GM20000 (cell line): ENCODE data around the gene NDUFB4.

ENCODE experiments used
- DNase-seq: peaks from one replicate; pipeline ENCODE4 v3.0.0; 2012; ENCODE audit warnings: low spot score
- TF ChIP-seq, protein P1 (sequence below): IDR thresholded peaks from 2 replicates; pipeline ENCODE4 v1.5.1; 2012; ENCODE audit warnings: mild to moderate bottlenecking, control low read depth; ENCODE audit errors: extremely low read depth, missing control alignments

The NDUFB4 gene

DNA sequence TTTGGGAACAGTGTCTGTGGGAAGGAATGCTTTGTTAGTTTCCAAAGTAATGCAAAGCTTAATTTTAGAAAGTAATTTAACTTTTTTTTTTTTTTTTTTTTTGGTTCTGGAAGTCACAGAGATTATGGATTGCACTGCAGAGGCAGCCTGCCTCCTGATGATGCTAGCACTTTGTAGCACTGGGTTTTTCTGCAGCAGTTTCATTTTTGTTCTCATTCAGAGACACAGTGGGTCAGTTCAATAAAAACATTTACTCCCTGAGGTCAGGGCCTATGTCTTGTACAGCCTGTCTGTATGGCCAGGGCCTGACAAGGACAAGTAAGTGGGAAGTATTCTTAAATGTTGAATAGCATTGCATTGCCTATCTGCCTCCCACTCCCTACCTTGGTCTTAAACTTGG, 39.0 kb upstream of the NDUFB4 start:
- TF ChIP-seq, protein P1, sequence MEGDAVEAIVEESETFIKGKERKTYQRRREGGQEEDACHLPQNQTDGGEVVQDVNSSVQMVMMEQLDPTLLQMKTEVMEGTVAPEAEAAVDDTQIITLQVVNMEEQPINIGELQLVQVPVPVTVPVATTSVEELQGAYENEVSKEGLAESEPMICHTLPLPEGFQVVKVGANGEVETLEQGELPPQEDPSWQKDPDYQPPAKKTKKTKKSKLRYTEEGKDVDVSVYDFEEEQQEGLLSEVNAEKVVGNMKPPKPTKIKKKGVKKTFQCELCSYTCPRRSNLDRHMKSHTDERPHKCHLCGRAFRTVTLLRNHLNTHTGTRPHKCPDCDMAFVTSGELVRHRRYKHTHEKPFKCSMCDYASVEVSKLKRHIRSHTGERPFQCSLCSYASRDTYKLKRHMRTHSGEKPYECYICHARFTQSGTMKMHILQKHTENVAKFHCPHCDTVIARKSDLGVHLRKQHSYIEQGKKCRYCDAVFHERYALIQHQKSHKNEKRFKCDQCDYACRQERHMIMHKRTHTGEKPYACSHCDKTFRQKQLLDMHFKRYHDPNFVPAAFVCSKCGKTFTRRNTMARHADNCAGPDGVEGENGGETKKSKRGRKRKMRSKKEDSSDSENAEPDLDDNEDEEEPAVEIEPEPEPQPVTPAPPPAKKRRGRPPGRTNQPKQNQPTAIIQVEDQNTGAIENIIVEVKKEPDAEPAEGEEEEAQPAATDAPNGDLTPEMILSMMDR: no peak
- DNase-seq: no peak

DNA sequence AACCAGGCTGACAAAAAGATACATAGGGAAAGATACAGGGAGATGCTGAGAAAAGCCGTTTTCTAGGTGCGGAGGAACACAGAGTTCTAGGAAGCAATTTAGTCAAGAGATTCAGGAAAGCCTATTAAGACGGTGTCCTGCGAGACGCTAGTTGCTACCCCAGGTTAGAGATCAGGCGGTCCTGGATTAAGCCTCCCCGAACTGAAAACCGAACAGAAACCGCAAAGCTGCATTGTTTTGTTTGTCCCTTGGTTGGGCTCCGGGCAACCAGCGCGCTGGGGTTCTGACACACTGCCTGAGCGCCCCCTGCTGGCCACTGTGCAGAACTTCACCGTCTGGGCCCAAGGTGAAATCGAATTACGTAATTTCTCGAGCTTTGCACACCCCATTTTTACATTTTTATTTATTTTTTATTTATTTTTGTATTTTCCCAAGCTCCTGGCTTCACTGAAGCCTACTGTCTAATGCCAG, 37.3 kb upstream of the NDUFB4 start:
- peak; percentile 74 for DNase-seq
- TF ChIP-seq, protein P1: peak; percentile 87

DNA sequence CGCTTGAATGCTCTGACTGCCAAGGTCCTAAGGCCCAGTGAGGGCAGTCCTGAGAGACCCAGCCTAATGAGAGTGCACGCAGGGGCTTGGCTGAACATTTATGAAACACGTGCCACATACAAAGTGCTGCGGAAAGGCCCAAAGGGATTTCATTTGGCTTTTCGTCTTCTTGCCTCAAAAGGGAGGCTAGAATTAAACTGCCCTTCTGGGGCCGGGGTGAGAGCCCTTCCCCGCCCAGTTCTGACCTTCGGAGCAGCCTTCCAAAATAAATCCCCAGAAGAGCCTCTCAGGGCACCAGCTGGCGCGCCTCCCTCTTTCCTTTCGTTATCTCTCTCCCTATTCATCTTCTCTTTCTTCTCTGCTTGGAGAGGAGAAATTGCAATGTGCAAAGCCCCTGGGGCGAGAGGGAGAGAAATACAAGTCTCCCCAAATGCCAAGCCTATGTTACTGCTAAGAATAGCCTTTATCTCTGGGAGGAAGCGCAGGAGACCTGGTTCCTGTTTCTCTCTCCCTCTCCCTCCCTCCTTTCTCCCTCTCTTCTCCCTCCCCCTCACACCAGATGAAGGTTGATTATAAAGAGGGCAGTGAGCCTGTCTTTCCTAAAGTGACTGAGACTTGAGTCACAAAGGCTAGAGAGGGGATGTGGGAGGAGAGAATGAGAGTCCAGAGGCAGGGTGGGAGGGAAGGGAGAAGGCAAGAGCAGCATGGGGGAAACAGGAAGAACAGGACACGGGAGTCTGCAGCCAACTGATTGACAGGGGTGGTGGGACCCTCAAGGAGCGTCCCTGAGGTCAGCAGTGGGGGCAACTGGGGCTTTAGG, 36.7 kb upstream of the NDUFB4 start:
- no peak for DNase-seq
- TF ChIP-seq, protein P1: no peak

DNA sequence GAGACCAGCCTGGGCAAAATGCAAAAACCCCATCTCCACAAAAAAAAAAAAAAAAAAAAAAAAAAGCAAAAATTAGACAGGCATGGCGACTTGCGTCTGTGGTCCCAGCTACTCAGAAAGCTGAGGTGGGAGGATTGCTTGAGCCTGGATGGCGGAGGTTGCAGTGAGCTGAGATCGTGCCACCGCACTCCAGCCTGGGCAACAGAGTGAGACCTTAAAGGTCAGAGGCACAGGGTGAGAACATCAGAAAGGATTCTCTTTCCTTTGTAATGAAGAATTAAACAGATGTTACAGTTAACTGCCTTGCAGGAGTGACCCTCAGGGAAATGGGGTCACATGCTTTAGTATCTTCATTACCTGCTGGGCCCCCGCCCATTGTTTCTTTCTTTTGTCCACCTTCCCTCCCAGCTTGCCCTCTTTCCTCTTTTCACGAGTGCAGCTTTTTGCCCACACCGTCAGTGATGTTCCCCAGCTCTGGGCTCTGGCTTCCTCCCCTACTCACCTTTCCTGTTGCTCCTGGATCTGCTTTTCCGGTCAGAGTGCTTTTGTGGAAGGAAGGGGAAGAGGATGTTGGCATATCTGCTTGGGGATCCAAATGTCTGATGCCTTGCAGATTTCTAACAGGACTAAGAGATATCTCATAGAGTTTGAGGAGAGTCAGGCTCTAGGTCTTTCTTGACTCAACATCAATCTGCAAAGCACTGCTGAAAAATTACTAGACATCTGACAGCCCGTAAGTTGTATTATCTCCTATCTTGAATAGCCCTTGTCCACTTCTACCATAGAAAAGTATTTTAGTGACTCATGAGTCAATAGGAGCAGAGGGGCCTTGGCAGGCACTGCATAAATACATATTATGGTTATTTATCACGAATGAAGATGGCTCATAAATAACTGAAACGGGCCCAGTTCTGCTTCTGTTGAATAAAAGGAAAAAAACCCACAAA, 35.6 kb upstream of the NDUFB4 start:
- no peak for DNase-seq
- TF ChIP-seq, protein P1: no peak

DNA sequence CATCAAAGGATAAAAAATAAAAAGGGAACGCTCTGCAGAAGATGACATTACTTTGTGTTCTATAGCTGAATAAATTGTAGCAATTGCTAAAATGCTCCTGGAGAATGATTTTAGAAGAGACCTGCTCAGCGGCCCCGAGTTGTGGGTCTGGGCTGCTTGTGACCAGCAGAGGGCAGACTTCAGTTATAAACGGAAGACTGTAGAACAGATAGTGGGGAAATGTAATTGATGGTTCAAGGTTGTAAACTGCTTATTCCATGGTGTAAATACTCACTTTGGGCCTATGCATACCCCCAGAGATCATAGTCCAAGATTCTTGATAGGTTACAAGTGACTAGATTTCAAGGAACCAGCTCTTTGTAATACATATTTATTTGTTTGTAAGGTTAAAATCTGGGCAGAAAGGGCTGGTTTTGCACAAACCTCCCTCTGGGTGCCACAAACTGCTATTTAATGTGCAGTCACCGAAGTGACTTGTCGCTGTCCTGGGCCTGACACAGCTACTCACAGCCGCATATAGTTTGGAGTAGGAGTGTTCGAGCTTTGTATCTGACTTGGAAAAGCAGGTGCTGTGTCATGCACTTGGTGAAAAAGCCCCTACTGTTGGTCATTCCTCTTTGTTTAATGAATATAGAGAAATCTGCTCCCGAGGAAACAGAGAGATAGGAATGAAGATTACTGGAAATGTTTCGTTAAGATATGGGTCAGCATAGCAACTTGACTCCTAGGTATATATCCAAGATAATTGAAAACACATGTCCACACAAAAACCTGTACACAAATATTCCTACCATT, 34.7 kb upstream of the NDUFB4 start:
- TF ChIP-seq, protein P1: peak; percentile 65
- DNase-seq: peak; percentile 44

DNA sequence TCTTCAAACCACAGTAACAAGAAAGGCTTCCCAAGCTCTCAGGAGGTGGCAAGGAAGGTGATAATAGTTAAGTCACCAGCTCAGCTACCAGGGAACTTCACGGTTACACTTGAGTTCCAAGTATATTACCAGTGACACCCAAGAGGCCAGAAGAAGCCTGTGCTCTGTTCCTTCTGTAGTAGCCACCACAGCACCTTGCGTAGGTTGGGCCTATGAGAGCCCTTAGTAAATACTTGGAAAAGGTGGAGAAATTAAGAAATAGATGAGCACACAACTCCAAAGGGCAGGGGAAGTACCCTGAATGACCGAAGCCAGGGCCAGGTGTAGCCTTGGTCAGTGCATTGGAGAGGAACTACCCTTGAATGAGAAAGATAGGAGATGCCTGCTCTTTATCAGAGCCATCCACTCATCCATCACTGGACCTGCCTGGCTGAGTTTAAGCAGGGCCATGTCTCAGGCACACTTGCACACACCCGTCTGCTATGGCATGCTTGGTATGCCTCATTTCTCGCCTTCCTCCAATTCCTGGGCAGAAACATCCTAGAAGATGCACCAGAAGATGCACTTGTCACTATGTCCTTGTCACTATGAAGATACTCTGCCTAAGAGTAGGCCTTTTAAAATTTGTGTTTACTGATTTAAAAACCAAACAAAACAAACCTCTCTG, 32.6 kb upstream of the NDUFB4 start:
- TF ChIP-seq, protein P1: no peak
- DNase-seq: no peak
